Heart left ventricle (tissue), 13 donors: ENCODE results near the gene CTTNBP2NL.

Source experiments
- POLR2A ChIP-seq, 2 donors: fragments of 450-650 bp; IDR thresholded peaks; one replicate each; pipeline ENCODE4 v1.6.1; 2017; ENCODE audit warnings: antibody characterized with exemption in 2 of 2, mild to moderate bottlenecking in 2 of 2, moderate library complexity in 2 of 2
- TF ChIP-seq, protein P1 (sequence below), 12 donors: fragments of 200-600 bp; sonication (generic) in 4 of 12; IDR thresholded peaks; one replicate each; pipeline versions ENCODE4 v1.5.0 to v1.8.0; 2018 to 2022; ENCODE audit warnings: antibody characterized with exemption in 12 of 12, mild to moderate bottlenecking in 5 of 12
- donor health status: ischemic (EF 13 %, LVEDD 7.1; RV severe dilation, severe dysfunction).
- donor health status: DM: no; HTN: yes; CAD: no.
- donor health status: DM: no; HTN: no; CAD: no.
- donor health status: ischemic (EF 25% LVEDD 6.9; RV normal size, moderate dysfunction).
- donor health status: ischemic (EF 25% LVEDD 5.7; RV mildly dilated, moderate dysfunction).
- donor health status: ischemic (EF 35%, LVEDD 5.7; RV mildly dilated, moderate dysfunction).
- donor health status: nonischemic (EF 11% LVEDD 7.7; RV severe dilation, severe dysfunction).
- donor health status: DM: yes; HTN: yes; CAD: no.
- donor health status: PGD.
- donor health status: ischemic (EF 29% LVEDD 5.4; RV normal size, mild dysfunction).
- donor health status: nonischemic (EF 23%, LVEDD 6.1; RV moderate dilation, normal function).

DNA sequence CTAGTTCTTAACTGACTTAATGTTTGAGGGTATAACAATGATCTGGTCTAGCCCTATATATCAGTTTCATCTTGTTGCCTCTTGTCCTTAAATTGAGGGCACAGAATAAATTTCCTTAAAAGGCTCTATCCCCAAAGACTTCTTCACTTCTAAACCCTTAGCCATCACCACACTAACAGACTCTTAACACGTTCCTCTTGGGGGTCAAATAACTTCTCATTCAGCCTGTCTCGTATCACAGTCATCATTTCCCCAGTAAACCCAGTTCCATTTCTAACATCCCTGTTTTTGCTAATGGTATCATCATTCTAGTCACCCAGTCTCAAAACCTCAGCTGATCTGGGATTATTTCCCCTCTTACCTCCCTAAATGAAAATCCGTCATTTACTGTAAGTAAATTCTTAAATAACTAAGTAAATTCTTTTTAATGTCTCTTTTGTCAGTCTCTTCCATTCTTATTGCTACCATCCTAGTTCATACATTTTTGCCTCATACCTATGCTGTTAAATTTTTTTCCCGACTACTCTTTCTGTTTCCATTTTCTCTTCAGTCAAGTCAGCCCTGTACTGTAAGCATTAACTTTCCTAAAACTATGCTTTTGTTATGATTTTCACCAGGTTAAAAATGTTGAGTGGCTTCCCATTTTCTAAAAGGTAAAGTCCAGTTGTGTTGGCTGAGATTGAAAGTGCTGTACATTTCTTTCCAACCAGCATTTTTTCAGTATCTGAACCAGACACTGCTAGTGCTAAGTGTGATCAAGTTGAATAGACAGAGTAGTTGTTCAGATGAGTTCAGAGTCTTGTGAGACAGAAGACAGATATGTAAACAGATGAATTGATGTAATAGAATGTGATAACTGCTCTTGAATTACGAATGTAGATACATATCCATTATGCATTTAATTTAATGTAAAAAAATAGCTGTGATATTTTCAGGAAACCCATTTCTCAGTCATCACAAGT lies 6.9 kb downstream of the CTTNBP2NL start:
- TF ChIP-seq, protein P1, sequence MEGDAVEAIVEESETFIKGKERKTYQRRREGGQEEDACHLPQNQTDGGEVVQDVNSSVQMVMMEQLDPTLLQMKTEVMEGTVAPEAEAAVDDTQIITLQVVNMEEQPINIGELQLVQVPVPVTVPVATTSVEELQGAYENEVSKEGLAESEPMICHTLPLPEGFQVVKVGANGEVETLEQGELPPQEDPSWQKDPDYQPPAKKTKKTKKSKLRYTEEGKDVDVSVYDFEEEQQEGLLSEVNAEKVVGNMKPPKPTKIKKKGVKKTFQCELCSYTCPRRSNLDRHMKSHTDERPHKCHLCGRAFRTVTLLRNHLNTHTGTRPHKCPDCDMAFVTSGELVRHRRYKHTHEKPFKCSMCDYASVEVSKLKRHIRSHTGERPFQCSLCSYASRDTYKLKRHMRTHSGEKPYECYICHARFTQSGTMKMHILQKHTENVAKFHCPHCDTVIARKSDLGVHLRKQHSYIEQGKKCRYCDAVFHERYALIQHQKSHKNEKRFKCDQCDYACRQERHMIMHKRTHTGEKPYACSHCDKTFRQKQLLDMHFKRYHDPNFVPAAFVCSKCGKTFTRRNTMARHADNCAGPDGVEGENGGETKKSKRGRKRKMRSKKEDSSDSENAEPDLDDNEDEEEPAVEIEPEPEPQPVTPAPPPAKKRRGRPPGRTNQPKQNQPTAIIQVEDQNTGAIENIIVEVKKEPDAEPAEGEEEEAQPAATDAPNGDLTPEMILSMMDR (IDR thresholded peaks at IDR 0.05): no peak
- TF ChIP-seq POLR2A (IDR thresholded peaks at IDR 0.05): no peak
